Stimulated activated effector memory CD8-positive, alpha-beta T cell treated with anti-CD3 and anti-CD28 coated beads, Interleukin-12 subunit alpha, Interleukin-12 subunit beta, amount 100 ng/mL, for 72 hours (primary cell): ENCODE data around the gene MBNL3.
"Not testable (repeated sequence)": the region's sequence is repeated elsewhere in the genome, so short reads cannot be mapped to it uniquely, and the experiment has no call there.

Source experiments
- ATAC-seq: fragments of 150-1000 bp; cut with Tn5 transposase; 2 replicates; pipeline ENCODE4 v1.10.0; 2021
- DNase-seq, 2 donors: peaks; one replicate each; pipeline ENCODE4 v3.0.0; 2021 to 2022; ENCODE audit warnings: low spot score in 2 of 2
- H3K27ac Mint-ChIP-seq: one replicate; pipeline ENCODE4 v1.8.0; 2022; ENCODE audit warnings: mild to moderate bottlenecking, mixed read lengths
- H3K36me3 Mint-ChIP-seq: one replicate; pipeline ENCODE4 v1.8.0; 2022; ENCODE audit warnings: mild to moderate bottlenecking, mixed read lengths
- H3K4me1 Mint-ChIP-seq: one replicate; pipeline ENCODE4 v1.8.0; 2022; ENCODE audit warnings: mixed read lengths
- H3K4me3 Mint-ChIP-seq: one replicate; pipeline ENCODE4 v1.8.0; 2022; ENCODE audit warnings: mild to moderate bottlenecking, mixed read lengths
- H3K9me3 Mint-ChIP-seq: one replicate; pipeline ENCODE4 v1.8.0; 2022; ENCODE audit warnings: mixed read lengths

MBNL3 gene

DNA sequence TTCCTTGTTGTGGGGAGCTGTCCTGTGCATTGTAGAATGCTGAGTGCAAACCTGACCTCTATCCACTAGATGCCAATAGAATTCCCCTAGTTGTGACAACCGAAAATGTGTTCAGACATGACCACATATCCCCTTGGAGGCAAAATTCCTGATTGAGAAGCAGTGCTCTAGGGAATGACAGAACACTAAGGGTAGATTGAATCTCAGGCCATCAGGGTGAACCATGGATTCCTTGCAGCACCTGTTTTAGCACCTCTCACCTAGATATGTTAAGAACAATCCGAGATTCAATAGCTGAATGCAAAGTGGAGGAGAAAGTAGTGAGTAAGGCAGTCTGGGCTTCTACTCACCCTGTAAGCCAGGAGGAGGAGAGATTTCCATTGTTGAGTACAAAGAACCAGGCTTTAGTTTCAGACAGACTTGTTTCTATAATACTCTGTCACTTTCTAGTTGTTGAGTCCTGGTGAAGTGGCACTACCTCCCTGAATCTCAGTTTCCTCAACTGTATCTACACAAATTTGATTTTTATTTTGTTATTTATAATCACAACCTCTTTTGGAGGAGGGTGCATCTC, 158.6 kb downstream of the MBNL3 start:
- H3K9me3 Mint-ChIP-seq = no peaks in the 10 kb centered on the region
- H3K36me3 Mint-ChIP-seq = no peaks in the 10 kb centered on the region
- ATAC-seq (no peak), DNase-seq (no peak)
- no peak overlapping the region for H3K27ac Mint-ChIP-seq
- H3K4me1 Mint-ChIP-seq = no peaks in the 10 kb centered on the region
- H3K4me3 Mint-ChIP-seq = no peak overlapping the region

DNA sequence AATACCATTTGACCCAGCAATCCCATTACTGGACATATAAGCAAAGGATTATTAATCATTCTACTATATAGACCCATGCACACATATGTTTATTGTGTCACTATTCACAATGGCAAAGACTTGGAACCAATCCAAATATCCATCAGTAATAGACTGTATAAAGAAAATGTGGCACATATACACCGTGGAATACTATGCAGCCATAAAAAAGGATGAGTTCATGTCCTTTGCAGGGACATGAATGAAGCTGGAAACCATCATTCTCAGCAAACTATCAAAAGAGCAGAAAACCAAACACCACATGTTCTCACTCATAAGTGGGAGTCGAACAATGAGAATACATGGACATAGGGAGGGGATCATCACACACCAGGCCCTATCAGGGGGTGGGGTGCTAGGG, 161.9 kb downstream of the MBNL3 start:
- ATAC-seq, H3K4me3 Mint-ChIP-seq, H3K27ac Mint-ChIP-seq, H3K36me3 Mint-ChIP-seq, H3K9me3 Mint-ChIP-seq, DNase-seq, H3K4me1 Mint-ChIP-seq: not testable (repeated sequence)
